Testis (tissue), 3 donors: ENCODE measurements around the gene ALG1. TPM values are rescaled to one million over a fixed set of nuclear protein-coding genes. Genes with fewer than 3 reads are reported as not detected.

Experiments used
- DNase-seq: peaks from one replicate; pipeline ENCODE4 v3.0.0-alpha.2; 2019
- H3K27ac ChIP-seq, 2 donors: fragments of 200-600 bp; sonication (generic); one replicate each; pipeline ENCODE4 v1.5.1; 2019
- H3K27me3 ChIP-seq: fragments of 200-600 bp; sonication (generic); one replicate; pipeline ENCODE4 v1.5.1; 2019
- H3K36me3 ChIP-seq: fragments of 200-600 bp; sonication (generic); one replicate; pipeline ENCODE4 v1.5.1; 2017; ENCODE audit warnings: low read depth; ENCODE audit errors: missing control alignments
- H3K4me1 ChIP-seq: fragments of 200-600 bp; sonication (generic); one replicate; pipeline ENCODE4 v1.5.1; 2019
- H3K4me3 ChIP-seq, 2 donors: fragments of 200-600 bp; sonication (generic); one replicate each; pipeline ENCODE4 v1.5.1; 2017 to 2019
- H3K9me3 ChIP-seq: fragments of 200-600 bp; sonication (generic); one replicate; pipeline ENCODE4 v1.5.1; 2017
- POLR2A ChIP-seq: fragments of 450-650 bp; IDR thresholded peaks from one replicate; pipeline ENCODE4 v1.6.1; 2017; ENCODE audit warnings: antibody characterized with exemption, mild to moderate bottlenecking, moderate library complexity
- WGBS, 2 donors: methylation state at CpG; one replicate each; pipeline ENCODE4 v1.1.5; 2018; 5-methylcytosine and 5-hydroxymethylcytosine counted together
- intact Hi-C: fragments of 100-400 bp; cut with DNase I; formaldehyde crosslinking; loops from one replicate; pipeline ENCODE4 v1.15.1; 2023; ENCODE audit warnings: low total_unique reads
- polyA plus RNA-seq: library from polyadenylated mRNA; stranded (reverse); fragments of 350-450 nt; fragmentation: Illumina TruSeq; extraction: RNeasy Lipid Tissue Mini Kit (QIAGEN cat#74804); gene quantifications from one replicate; pipeline ENCODE4 v1.2.3, GENCODE V29; 2014; ENCODE audit warnings: low read depth, low replicate concordance; ENCODE audit not compliant: insufficient read depth
- total RNA-seq, 2 donors: library from RNA; depleted of rRNA; stranded (reverse); fragments of >200 nt; gene quantifications; one replicate each; pipeline ENCODE4 v1.2.3, GENCODE V29; 2016
- TF ChIP-seq, protein P1 (sequence below), 3 experiments: fragments of 450-650 bp in 2 of 3; fragments of 200-600 bp in 1 of 3; sonication (generic) in 1 of 3; IDR thresholded peaks; one replicate each; pipeline ENCODE4 v1.5.1; 2016 to 2019; ENCODE audit warnings: antibody characterized with exemption in 3 of 3, mild to moderate bottlenecking in 2 of 3, moderate library complexity in 1 of 3

The ALG1 gene
- total and polyA plus RNA-seq, 3 donors from 2014 or later: 34.3 to 54.3 (median 35.9) TPM

GRCh38 chr16:5046914-5047313, 24.7 kb upstream of the ALG1 start:
- H3K27ac ChIP-seq: no peak overlapping the region
- DNase-seq: no peak
- H3K4me3 ChIP-seq: no peak overlapping the region
- intact Hi-C loops: no loop called here
- TF ChIP-seq, protein P1, sequence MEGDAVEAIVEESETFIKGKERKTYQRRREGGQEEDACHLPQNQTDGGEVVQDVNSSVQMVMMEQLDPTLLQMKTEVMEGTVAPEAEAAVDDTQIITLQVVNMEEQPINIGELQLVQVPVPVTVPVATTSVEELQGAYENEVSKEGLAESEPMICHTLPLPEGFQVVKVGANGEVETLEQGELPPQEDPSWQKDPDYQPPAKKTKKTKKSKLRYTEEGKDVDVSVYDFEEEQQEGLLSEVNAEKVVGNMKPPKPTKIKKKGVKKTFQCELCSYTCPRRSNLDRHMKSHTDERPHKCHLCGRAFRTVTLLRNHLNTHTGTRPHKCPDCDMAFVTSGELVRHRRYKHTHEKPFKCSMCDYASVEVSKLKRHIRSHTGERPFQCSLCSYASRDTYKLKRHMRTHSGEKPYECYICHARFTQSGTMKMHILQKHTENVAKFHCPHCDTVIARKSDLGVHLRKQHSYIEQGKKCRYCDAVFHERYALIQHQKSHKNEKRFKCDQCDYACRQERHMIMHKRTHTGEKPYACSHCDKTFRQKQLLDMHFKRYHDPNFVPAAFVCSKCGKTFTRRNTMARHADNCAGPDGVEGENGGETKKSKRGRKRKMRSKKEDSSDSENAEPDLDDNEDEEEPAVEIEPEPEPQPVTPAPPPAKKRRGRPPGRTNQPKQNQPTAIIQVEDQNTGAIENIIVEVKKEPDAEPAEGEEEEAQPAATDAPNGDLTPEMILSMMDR (IDR thresholded peaks at IDR 0.05): no peak
- TF ChIP-seq POLR2A: no peak
- H3K27me3 ChIP-seq: no peaks in the 10 kb centered on the region
- no peaks in the 10 kb centered on the region for H3K9me3 ChIP-seq
- no peaks in the 10 kb centered on the region for H3K36me3 ChIP-seq
- WGBS, 2 donors: 82 to 90% methylated on average over 2 of the region's 2 CpGs
- no peaks in the 10 kb centered on the region for H3K4me1 ChIP-seq

GRCh38 chr16:5054876-5055865, 16.5 kb upstream of the ALG1 start:
- Histone ChIP-seq H3K4me1 (no peaks in the 10 kb centered on the region), H3K9me3 (no peaks in the 10 kb centered on the region), H3K27ac (no peak overlapping the region), H3K4me3 (no peak overlapping the region), H3K36me3 (no peaks in the 10 kb centered on the region), H3K27me3 (no peaks in the 10 kb centered on the region)
- intact Hi-C loops: no loop called here
- no peak for DNase-seq
- TF ChIP-seq, protein P1 (IDR thresholded peaks at IDR 0.05): no peak
- TF ChIP-seq POLR2A: no peak
- WGBS, 2 donors: 90 to 96% methylated on average over 13 to 16 of the region's 16 CpGs

GRCh38 chr16:5056352-5056751, 15.3 kb upstream of the ALG1 start:
- no peaks in the 10 kb centered on the region for H3K27me3 ChIP-seq
- WGBS, 2 donors: 43 to 46% methylated on average over 11 of the region's 11 CpGs
- no peaks in the 10 kb centered on the region for H3K4me1 ChIP-seq
- H3K27ac ChIP-seq: no peak overlapping the region
- H3K36me3 ChIP-seq: no peaks in the 10 kb centered on the region
- TF ChIP-seq, protein P1 (IDR thresholded peaks at IDR 0.05): peak in 1 of 3 experiments; percentile 13
- no peak for TF ChIP-seq POLR2A
- no peaks in the 10 kb centered on the region for H3K9me3 ChIP-seq
- intact Hi-C loops: no loop called here
- no peak overlapping the region for H3K4me3 ChIP-seq
- DNase-seq: peak; percentile 26

- H3K4me3 ChIP-seq: no peak overlapping the region
- WGBS, 2 donors: 51 to 69% methylated on average over 7 of the region's 7 CpGs
- intact Hi-C loops: no loop called here
- no peak for DNase-seq
- no peaks in the 10 kb centered on the region for H3K4me1 ChIP-seq
- no peaks in the 10 kb centered on the region for H3K36me3 ChIP-seq
- no peaks in the 10 kb centered on the region for H3K9me3 ChIP-seq
- TF ChIP-seq POLR2A: no peak
- TF ChIP-seq, protein P1 (IDR thresholded peaks at IDR 0.05): no peak
- H3K27ac ChIP-seq: no peak overlapping the region
- no peaks in the 10 kb centered on the region for H3K27me3 ChIP-seq
These were observed 13.2 kb upstream of the ALG1 start for GRCh38 chr16:5058476-5058875.
